ENCODE results near the gene NIP7. TPM values are rescaled to one million over a fixed set of nuclear protein-coding genes. Genes with fewer than 3 reads are reported as not detected.

NIP7 gene
- polyA plus RNA-seq, 3 donors, result 27.6 to 34.0 (median 30.9) TPM

- DNase-seq, result no peak
Measured at GRCh38 chr16:69315486-69316311, 23.9 kb upstream of the NIP7 start.

- no peak for DNase-seq
Measured at GRCh38 chr16:69316595-69317034, 23.0 kb upstream of the NIP7 start.

- DNase-seq, result no peak
Measured at GRCh38 chr16:69318177-69318910, 21.2 kb upstream of the NIP7 start.

GRCh38 chr16:69318911-69319289, 20.7 kb upstream of the NIP7 start:
- no peak for DNase-seq

GRCh38 chr16:69319381-69319780, 20.2 kb upstream of the NIP7 start:
- DNase-seq, result no peak

GRCh38 chr16:69319826-69320739, 19.5 kb upstream of the NIP7 start:
- DNase-seq, result no peak

- DNase-seq, result no peak
Measured at GRCh38 chr16:69320740-69321073, 18.9 kb upstream of the NIP7 start.

- no peak for DNase-seq
Measured at GRCh38 chr16:69321080-69321479, 18.5 kb upstream of the NIP7 start.

- no peak for DNase-seq
Measured at GRCh38 chr16:69322343-69322742, 17.2 kb upstream of the NIP7 start.

- no peak for DNase-seq
Measured at GRCh38 chr16:69323415-69323814, 16.2 kb upstream of the NIP7 start.

GRCh38 chr16:69324013-69324531, 15.5 kb upstream of the NIP7 start:
- no peak for DNase-seq

GRCh38 chr16:69324585-69325253, 14.9 kb upstream of the NIP7 start:
- DNase-seq, result no peak

- no peak for DNase-seq
Measured at GRCh38 chr16:69325784-69326171, 13.8 kb upstream of the NIP7 start.

- DNase-seq, result no peak
Measured at GRCh38 chr16:69326172-69326873, 13.2 kb upstream of the NIP7 start.

- no peak for DNase-seq
Measured at GRCh38 chr16:69327585-69328310, 11.8 kb upstream of the NIP7 start.

GRCh38 chr16:69328854-69329316, 10.7 kb upstream of the NIP7 start:
- DNase-seq, result no peak

- DNase-seq, result no peak
Measured at GRCh38 chr16:69329369-69330285, 9.9 kb upstream of the NIP7 start.

- peak; percentile 92 for DNase-seq
Measured at GRCh38 chr16:69330286-69331109, 9.1 kb upstream of the NIP7 start, which contains the start of gene PDF. Gene PDF (minus strand): TSS chr16:69330588. CDS start chr16:69330570, 18 bp downstream.

Data from renal pelvis (tissue), 4 donors.